Uterus (tissue), 4 donors: ENCODE data around the gene JMJD4. TPM values are rescaled to one million over a fixed set of nuclear protein-coding genes. Genes with fewer than 3 reads are reported as not detected.
A peak's percentile ranks its signal among the peaks of the same experiment; 100 is the strongest.

Source experiments
- DNase-seq, 2 donors: peaks; one replicate each; pipeline ENCODE4 v3.0.0-alpha.2; 2019 to 2020
- H3K27ac ChIP-seq, 2 donors: fragments of 200-600 bp; sonication (generic); 1 replicate in 1 of 2; 2 replicates in 1 of 2; pipeline ENCODE4 v1.5.1; 2016 to 2018
- H3K27me3 ChIP-seq, 2 donors: fragments of 200-600 bp; sonication (generic); one replicate each; pipeline ENCODE4 v1.5.1; 2018 to 2019; ENCODE audit warnings: control low read depth in 1 of 2
- H3K36me3 ChIP-seq, 2 donors: fragments of 200-600 bp; sonication (generic); one replicate each; pipeline ENCODE4 v1.5.1; 2019; ENCODE audit warnings: control low read depth in 1 of 2
- H3K4me1 ChIP-seq, 2 donors: fragments of 200-600 bp; sonication (generic); one replicate each; pipeline ENCODE4 v1.5.1; 2018 to 2019; ENCODE audit warnings: control low read depth in 1 of 2
- H3K4me3 ChIP-seq, 2 donors: fragments of 200-600 bp; sonication (generic); 1 replicate in 1 of 2; 2 replicates in 1 of 2; pipeline ENCODE4 v1.5.1; 2018 to 2019; ENCODE audit warnings: mild to moderate bottlenecking in 1 of 2
- H3K9me3 ChIP-seq, 2 donors: fragments of 200-600 bp; sonication (generic); one replicate each; pipeline ENCODE4 v1.5.1; 2019; ENCODE audit warnings: control low read depth in 1 of 2
- POLR2A ChIP-seq, 2 donors: fragments of 450-650 bp; IDR thresholded peaks; one replicate each; pipeline ENCODE4 v1.6.1; 2016; ENCODE audit warnings: antibody characterized with exemption in 2 of 2, mild to moderate bottlenecking in 1 of 2, moderate library complexity in 1 of 2
- intact Hi-C: fragments of 100-400 bp; cut with DNase I; formaldehyde crosslinking; loops from one replicate; pipeline ENCODE4 v1.15.1; 2023; ENCODE audit warnings: low total_unique reads
- total RNA-seq, 4 donors: library from RNA; depleted of rRNA in 3 of 4; stranded (reverse); fragments of >200 nt in 3 of 4; gene quantifications; one replicate each; pipeline versions ENCODE4 v1.1.0 to v1.2.4, GENCODE V29; 2014 to 2023
- TF ChIP-seq, protein P1 (sequence below), 4 experiments: fragments of 200-600 bp in 2 of 4; fragments of 450-650 bp in 2 of 4; sonication (generic) in 2 of 4; IDR thresholded peaks; one replicate each; pipeline ENCODE4 v1.5.1; 2016 to 2019; ENCODE audit warnings: antibody characterized with exemption in 4 of 4, mild to moderate bottlenecking in 2 of 4, moderate library complexity in 1 of 4
- donor health status: DM: yes; HTN: yes; CAD: no.

Gene JMJD4
- total RNA-seq, 4 donors from 2014 or later: 5.0 to 29.6 (median 15.7) TPM

DNA sequence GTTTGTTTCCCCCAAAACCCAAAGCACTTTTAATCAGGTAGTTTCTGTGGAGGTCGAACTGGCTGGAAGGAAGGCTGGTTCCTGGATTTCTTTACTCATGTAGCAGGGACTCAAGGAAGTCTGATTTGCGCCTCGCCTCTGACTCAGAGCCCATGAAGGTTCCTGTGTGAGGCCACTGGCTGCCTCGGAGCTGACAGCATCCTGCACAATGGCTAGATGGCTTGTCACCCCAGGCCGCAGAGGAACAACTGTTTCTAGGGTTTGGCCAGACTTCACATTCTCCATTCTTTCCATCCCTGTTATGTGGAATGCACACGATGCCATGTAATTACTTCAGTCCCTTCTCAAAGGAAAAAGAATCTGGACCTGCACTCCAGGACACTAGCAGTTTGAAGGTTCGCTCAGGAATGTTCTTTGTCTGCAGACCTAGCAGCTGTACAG is 41.2 kb upstream of the JMJD4 start:
- no peak for DNase-seq
- TF ChIP-seq, protein P1, sequence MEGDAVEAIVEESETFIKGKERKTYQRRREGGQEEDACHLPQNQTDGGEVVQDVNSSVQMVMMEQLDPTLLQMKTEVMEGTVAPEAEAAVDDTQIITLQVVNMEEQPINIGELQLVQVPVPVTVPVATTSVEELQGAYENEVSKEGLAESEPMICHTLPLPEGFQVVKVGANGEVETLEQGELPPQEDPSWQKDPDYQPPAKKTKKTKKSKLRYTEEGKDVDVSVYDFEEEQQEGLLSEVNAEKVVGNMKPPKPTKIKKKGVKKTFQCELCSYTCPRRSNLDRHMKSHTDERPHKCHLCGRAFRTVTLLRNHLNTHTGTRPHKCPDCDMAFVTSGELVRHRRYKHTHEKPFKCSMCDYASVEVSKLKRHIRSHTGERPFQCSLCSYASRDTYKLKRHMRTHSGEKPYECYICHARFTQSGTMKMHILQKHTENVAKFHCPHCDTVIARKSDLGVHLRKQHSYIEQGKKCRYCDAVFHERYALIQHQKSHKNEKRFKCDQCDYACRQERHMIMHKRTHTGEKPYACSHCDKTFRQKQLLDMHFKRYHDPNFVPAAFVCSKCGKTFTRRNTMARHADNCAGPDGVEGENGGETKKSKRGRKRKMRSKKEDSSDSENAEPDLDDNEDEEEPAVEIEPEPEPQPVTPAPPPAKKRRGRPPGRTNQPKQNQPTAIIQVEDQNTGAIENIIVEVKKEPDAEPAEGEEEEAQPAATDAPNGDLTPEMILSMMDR (IDR thresholded peaks at IDR 0.05): no peak
- TF ChIP-seq POLR2A (IDR thresholded peaks at IDR 0.05): no peak
- intact Hi-C loops: no loop called here
- Histone ChIP-seq H3K27ac (no peak overlapping the region), H3K27me3 (no peaks in the 10 kb centered on the region), H3K4me3 (no peak overlapping the region), H3K9me3 (no peaks in the 10 kb centered on the region), H3K36me3 (no peaks in the 10 kb centered on the region), H3K4me1 (peaks cover 3 to 4% of the 10 kb centered on the region in 2 donors)

GRCh38 chr1:227775841-227776240 is 40.7 kb upstream of the JMJD4 start:
- no peaks in the 10 kb centered on the region for H3K36me3 ChIP-seq
- no peak for DNase-seq
- H3K27me3 ChIP-seq: no peaks in the 10 kb centered on the region
- intact Hi-C loops: no loop called here
- no peak overlapping the region for H3K4me3 ChIP-seq
- TF ChIP-seq, protein P1 (IDR thresholded peaks at IDR 0.05): no peak
- TF ChIP-seq POLR2A (IDR thresholded peaks at IDR 0.05): no peak
- no peaks in the 10 kb centered on the region for H3K9me3 ChIP-seq
- peak overlapping the region in 1 of 2 donors; percentile 69 for H3K27ac ChIP-seq
- peaks cover 3 to 4% of the 10 kb centered on the region in 2 donors for H3K4me1 ChIP-seq

GRCh38 chr1:227774821-227775661 is 39.9 kb upstream of the JMJD4 start:
- H3K36me3 ChIP-seq: no peaks in the 10 kb centered on the region
- H3K4me3 ChIP-seq: no peak overlapping the region
- DNase-seq: peak in 1 of 2 donors; percentile 55
- H3K27ac ChIP-seq: peak overlapping the region; percentile 54 to 69
- intact Hi-C loops: no loop called here
- H3K27me3 ChIP-seq: no peaks in the 10 kb centered on the region
- H3K4me1 ChIP-seq: peaks cover 3 to 4% of the 10 kb centered on the region in 2 donors
- TF ChIP-seq, protein P1 (IDR thresholded peaks at IDR 0.05): no peak
- TF ChIP-seq POLR2A (IDR thresholded peaks at IDR 0.05): no peak
- H3K9me3 ChIP-seq: no peaks in the 10 kb centered on the region

DNA sequence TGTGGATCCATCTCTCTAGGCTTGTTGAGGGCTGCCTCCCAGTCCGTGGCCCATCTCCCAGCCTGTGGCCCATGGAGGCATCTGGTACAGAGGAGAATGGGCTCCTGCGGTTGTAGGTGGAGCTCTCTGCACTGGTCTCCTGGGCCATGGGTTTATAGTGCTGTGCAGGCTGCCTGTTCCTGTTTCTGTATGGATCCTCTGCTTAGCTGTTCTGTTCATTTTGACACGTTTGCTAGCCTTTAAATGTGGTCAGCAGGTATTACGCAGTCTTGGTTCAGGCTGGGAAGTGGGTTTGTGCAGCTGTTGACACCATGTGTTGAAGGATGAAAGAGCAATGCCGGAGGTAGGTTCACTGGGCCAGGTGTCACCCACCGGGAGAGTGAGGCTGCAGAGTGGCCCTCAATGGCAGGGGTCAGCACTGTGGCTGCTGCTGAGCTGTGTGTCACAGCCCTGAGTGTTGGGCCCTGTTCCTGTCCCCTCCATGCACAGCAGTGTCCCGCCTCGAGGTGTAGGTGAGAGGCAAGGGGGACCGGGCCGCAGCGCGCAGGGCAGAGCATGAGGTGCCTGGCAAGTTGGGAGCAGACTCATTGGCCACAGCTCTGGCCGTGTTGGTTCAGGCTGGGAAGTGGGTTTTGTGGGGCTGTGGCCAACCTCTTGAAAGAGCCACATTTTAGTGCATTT is 39.1 kb upstream of the JMJD4 start:
- Histone ChIP-seq H3K36me3 (no peaks in the 10 kb centered on the region), H3K4me3 (no peak overlapping the region), H3K4me1 (peaks cover 3 to 4% of the 10 kb centered on the region in 2 donors), H3K27me3 (no peaks in the 10 kb centered on the region), H3K27ac (peak overlapping the region; percentile 54 to 69), H3K9me3 (no peaks in the 10 kb centered on the region)
- DNase-seq: no peak
- no peak for TF ChIP-seq POLR2A (IDR thresholded peaks at IDR 0.05)
- TF ChIP-seq, protein P1 (IDR thresholded peaks at IDR 0.05): no peak
- intact Hi-C loops: no loop called here

DNA sequence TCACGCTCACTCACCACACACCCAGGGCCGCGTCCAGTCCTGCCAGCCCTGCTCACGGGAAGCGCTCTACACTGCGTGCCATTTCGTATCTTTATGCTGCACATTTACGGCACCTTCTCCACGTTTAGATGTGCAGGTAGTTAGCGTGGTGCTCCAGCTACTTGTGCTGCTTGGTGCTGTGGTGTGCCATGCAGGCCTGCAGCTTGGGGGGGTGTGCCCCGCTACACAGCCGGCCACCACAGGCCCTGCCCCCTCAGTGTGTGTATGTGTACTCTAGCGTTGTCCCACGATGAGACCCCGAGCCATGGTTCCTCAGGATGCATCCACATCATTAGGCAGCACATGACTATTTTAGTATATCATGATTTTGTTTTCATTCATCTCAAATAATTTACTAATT is 38.5 kb upstream of the JMJD4 start:
- Histone ChIP-seq H3K9me3 (no peaks in the 10 kb centered on the region), H3K4me1 (peaks cover 3 to 4% of the 10 kb centered on the region in 2 donors), H3K27me3 (no peaks in the 10 kb centered on the region), H3K27ac (no peak overlapping the region), H3K4me3 (no peak overlapping the region), H3K36me3 (no peaks in the 10 kb centered on the region)
- DNase-seq: no peak
- TF ChIP-seq POLR2A (IDR thresholded peaks at IDR 0.05): no peak
- TF ChIP-seq, protein P1 (IDR thresholded peaks at IDR 0.05): no peak
- intact Hi-C loops: no loop called here
